ENCODE data around the gene SYT1.

SYT1 gene

GRCh38 chr12:79296133-79296532, 431.6 kb downstream of the SYT1 start:
- DNase-seq (ENCODE audit: low spot score), result no peak

- DNase-seq (ENCODE audit: low spot score), result no peak
Observed at GRCh38 chr12:79296871-79297270, 432.3 kb downstream of the SYT1 start.

- no peak for DNase-seq (ENCODE audit: low spot score)
Observed at GRCh38 chr12:79298506-79298905, 433.9 kb downstream of the SYT1 start.

GRCh38 chr12:79299447-79300198, 435.0 kb downstream of the SYT1 start:
- DNase-seq (ENCODE audit: low spot score), result no peak

- DNase-seq (ENCODE audit: low spot score), result no peak
Observed at GRCh38 chr12:79300199-79300568, 435.6 kb downstream of the SYT1 start.

- DNase-seq (ENCODE audit: low spot score), result no peak
Observed at GRCh38 chr12:79301181-79301580, 436.6 kb downstream of the SYT1 start.

- DNase-seq (ENCODE audit: low spot score), result no peak
Observed at GRCh38 chr12:79302162-79302814, 437.7 kb downstream of the SYT1 start.

GRCh38 chr12:79307340-79307739, 442.8 kb downstream of the SYT1 start:
- DNase-seq (ENCODE audit: low spot score), result no peak

- DNase-seq (ENCODE audit: low spot score), result no peak
Observed at GRCh38 chr12:79309039-79309438, 444.5 kb downstream of the SYT1 start.

GRCh38 chr12:79317179-79317847, 452.7 kb downstream of the SYT1 start:
- DNase-seq (ENCODE audit: low spot score), result no peak

- no peak for DNase-seq (ENCODE audit: low spot score)
Observed at GRCh38 chr12:79322905-79323304, 458.3 kb downstream of the SYT1 start.

GRCh38 chr12:79324571-79324970, 460.0 kb downstream of the SYT1 start:
- DNase-seq (ENCODE audit: low spot score), result no peak

GRCh38 chr12:79326222-79326621, 461.6 kb downstream of the SYT1 start:
- DNase-seq (ENCODE audit: low spot score), result no peak

- DNase-seq (ENCODE audit: low spot score), result no peak
Observed at GRCh38 chr12:79326663-79327062, 462.1 kb downstream of the SYT1 start.

GRCh38 chr12:79327465-79327864, 462.9 kb downstream of the SYT1 start:
- no peak for DNase-seq (ENCODE audit: low spot score)

- no peak for DNase-seq (ENCODE audit: low spot score)
Observed at GRCh38 chr12:79329933-79330332, 465.4 kb downstream of the SYT1 start.

- no peak for DNase-seq (ENCODE audit: low spot score)
Observed at GRCh38 chr12:79331870-79332269, 467.3 kb downstream of the SYT1 start.

- DNase-seq (ENCODE audit: low spot score), result no peak
Observed at GRCh38 chr12:79333144-79333543, 468.6 kb downstream of the SYT1 start.

GRCh38 chr12:79337662-79338290, 473.2 kb downstream of the SYT1 start:
- DNase-seq (ENCODE audit: low spot score), result no peak

- DNase-seq (ENCODE audit: low spot score), result peak; percentile 62
Observed at GRCh38 chr12:79344855-79345847, 480.6 kb downstream of the SYT1 start.

GRCh38 chr12:79347866-79348265, 483.3 kb downstream of the SYT1 start:
- DNase-seq (ENCODE audit: low spot score), result no peak

- no peak for DNase-seq (ENCODE audit: low spot score)
Observed at GRCh38 chr12:79351251-79351650, 486.7 kb downstream of the SYT1 start.
